CD4-positive, alpha-beta T cell treated with Interleukin-17A for 4 hours (primary cell): ENCODE measurements around the gene GRIA1.
"Not testable (repeated sequence)": the region's sequence is repeated elsewhere in the genome, so short reads cannot be mapped to it uniquely, and the experiment has no call there.

Source experiments
- DNase-seq: peaks from one replicate; pipeline ENCODE4 v3.0.0-alpha.2; 2020; ENCODE audit warnings: mixed read lengths

Gene GRIA1

DNA sequence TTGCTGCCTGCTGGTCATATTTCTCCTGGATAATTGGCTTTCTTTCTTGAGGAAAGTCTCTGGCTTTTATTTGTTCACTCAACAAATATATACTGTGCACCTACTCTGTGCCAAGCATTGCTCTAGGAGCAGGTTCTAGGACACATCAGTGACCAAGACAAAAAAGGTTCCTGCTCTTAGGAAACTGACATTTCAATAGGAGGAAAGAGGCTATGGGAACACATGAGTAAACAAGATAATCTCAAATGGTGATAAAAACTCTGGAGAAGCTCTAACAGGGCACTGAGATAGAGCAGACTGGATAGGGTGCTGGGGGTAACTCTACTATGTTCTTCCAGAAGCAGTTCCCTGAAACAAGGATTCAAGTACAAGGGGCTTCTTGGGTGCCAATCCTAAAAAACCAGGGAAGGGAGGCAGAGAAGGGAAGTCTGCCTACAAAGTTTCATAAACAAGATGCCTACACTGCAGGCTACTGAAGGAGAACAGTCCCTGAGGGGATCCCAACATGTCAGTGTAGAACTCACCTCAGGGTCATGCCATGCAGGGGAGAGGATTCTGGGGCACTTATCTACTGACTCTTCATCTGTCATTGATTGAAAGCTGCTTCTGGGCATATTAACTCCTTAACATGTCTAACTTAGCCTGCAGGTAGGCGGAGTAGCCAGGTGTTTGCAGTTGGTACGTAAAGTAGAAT is 181.3 kb downstream of the GRIA1 start:
- DNase-seq = no peak

DNA sequence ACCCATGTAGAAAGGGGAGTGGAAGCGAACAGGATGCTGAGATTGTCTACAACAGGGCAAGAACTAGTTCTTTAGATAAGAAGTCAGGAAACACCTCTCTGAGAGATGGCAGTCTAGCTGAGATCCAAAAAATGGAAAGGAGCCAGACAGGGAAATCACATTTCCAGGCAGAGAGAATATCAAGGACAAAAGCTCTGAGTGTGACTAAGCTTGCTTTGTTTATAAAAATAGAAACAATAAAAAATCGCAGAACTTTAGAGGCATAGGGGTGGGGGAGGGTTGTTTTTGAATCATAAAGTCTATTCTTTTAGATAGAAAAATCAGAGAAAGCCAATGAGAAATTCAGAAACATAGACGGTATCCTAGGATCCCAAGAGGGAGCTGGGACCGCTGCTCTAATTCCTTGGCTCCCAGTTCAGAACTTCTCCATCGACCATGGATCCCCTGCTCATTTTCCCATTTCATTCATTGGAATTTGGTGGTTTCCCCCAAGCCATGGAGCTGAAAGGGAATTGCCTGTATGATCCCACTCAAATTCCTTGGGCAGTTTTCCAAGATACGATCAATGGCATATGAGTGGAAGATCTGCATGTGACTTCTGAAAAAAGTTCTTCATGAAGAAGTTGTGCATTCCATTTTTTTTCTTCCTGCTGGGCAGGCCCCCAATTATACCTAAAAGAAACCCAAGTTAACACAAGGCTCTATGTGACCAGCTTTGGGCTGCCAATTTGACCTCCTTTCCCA is 182.0 kb downstream of the GRIA1 start:
- DNase-seq = no peak

DNA sequence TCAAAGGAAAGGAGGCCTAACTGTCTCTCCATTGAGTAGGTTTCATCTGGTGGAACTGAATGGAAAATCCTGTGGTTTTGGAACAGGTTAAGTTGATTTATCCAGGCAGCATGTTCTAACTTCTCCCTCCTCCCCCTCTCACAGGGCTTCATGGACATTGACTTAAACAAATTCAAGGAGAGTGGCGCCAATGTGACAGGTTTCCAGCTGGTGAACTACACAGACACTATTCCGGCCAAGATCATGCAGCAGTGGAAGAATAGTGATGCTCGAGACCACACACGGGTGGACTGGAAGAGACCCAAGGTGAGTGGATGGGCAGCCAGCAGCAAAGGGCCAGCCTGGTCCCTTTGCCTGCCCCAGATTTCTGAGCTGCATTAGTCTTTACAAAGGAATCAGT is 183.9 kb downstream of the GRIA1 start:
- no peak for DNase-seq

DNA sequence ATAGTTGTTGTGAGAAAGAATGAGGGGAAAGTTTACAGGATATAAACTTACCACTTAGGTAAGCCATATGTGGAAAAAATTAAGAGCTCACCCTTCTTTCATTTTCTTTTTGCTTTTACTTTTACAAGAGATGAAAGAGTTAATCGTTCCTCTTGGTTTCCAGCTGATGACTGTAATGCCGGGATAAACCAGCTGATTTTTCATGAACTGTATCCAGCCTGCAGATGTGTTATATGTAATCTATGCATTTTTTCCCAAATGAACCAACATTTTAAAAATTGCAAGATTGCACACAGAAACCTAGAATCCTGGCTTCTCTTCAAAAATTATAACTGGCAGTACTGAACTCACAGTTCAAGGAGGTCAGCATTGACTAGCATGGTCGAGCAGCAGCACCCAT is 185.9 kb downstream of the GRIA1 start:
- DNase-seq = no peak

DNA sequence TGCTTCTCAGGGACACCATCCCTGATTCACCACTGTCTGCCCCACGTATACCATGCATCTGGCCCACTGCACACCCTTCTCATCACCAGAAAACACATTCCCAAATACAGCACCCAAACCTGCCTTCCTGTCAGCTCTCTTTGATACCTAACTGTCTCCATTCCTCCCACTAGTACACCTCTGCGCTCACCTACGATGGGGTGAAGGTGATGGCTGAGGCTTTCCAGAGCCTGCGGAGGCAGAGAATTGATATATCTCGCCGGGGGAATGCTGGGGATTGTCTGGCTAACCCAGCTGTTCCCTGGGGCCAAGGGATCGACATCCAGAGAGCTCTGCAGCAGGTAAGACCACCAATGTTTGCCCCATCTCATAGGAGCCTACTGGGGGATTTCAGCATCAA is 186.4 kb downstream of the GRIA1 start:
- no peak for DNase-seq

DNA sequence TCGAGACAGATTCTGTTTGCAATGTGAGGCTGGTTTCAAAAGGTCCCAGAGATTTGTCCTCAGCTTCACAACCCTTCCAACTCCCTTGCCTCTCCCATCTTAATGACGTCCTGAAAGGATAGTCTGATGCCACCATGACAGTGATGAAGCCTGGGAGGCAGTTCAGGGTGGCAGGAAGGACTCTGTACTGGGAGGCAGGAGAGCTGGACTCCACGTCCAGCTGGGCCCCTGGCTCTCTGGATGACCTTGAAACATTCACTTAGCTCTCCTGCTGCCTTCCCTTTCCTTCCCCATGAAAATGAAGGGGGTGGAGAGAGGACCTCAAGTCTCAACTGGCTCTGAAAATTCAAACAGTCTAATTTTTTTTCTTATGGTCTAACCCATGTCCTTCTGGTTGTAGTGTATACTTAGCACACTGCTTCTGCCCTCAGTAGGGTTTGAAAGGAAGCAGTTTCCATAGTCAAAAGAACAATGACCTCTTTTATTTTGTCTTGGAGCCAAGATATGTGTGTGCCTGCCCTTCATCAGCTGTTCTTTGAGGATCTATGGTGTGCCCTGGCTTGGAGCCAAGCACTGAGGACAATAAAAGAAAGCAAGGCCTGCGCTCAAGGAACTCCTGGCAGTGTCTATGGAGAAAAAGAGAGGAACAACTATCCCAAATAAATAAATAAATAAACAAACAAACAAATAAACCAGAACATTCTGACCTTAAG is 188.3 kb downstream of the GRIA1 start:
- DNase-seq = no peak

DNA sequence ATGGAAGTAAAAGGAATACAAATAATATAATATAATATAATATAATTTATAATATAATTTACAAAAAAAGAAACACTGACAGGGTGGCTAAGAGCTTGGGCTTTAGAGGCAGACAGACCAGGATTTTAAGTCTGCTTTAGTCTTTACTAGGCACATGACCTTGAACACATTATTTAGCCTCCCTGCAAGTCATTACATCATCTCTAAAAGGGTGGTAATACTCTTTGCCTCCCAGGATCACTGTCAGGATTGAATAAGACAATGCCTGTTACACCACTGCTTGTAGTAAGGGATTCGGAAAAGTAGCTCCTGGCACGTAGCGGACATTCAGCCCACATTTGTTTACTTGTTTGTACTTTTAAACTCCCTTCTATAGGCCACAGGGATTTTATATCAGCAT is 199.8 kb downstream of the GRIA1 start:
- no peak for DNase-seq

DNA sequence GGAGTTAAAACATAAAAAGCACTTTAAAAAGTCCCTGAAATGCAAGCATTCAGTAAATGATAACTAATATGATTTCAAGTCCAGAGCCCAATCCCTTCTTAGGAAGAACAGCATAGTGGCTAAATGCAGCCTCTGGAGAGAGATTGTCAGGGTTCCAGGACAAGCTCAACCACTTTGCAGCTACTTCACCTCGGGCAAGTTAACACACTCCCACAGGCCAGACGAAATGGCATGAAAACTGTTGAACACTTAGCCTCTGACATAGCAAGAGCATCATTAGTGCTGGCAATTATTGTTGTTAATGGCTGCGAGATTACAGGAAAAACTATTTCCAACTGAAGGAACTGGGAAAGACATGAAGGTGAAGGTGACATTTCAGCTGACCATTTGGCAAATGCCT is 205.8 kb downstream of the GRIA1 start:
- no peak for DNase-seq

DNA sequence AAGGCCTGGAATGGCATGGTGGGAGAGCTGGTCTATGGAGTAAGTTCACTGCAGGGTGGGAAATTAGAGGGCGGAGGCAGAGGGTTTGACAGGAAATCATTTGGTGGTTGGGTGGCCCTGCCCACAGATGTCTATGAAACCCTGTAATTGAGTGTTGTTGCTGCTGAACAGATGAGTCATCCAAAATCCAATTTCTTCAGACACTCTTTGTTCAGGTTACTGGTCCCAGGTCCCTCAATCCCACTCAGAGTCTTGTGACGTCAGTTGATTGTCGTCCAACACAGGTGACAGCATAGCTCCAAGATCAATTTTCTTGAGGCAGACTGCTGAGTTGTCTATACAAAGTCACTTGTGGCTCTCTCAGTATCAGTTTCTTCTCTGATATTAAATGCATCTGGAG is 208.6 kb downstream of the GRIA1 start:
- DNase-seq = no peak

DNA sequence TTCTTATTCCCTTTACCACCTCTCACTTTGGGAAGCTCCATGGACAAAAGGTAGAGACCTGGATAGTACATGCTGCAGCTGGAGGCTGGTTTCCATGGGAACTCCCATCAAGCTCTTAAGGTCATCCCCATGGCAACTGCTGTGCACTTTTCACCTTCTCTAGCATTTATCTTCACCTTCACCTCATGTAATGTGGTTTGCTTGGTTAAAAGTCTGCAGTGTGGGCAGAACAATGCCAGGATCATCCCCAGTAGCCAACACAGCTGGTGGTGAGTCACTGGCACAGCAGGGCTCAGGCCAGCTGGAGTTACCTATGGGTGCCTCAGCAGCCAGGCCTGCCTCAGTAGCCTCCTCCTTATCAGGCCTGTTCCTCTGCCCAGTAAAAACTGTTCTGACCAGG is 210.5 kb downstream of the GRIA1 start:
- DNase-seq = no peak

DNA sequence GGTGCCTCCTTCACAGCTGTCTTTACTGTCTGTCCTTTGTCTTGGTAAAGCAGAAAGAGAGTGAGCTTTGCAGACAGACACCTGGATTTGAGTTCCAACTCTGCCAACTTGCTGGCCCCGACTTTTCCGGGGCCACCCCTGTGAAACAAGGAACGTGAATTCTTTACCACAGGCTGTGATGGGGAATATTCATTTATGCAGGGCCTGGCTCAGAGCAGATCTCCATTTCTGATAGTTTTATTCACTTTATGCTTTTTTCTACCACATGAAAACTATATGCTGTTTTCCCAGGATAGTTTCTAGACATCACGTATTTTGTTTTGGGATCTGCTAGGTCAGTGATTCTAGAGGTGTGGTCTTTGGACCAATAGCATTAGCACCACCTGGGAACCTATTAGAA is 211.8 kb downstream of the GRIA1 start:
- no peak for DNase-seq

DNA sequence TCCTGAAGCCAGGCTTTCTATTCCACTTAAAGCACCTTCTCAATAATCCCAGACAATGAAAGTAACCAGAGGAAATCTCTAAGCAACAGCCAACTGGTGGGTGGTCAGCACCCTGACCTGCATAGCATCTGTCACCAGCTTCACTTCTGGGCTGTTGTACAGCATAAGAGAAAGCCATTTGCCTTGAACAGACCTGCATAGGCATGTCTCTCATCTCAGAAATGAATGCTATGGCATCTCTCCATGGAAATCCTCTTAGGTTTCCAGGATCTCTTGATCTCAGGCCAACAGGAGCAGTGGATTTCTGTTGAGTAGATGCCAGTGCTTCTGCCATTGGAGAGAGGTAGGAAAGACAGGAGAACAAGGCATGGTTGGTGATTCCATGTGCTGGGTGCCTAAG is 213.6 kb downstream of the GRIA1 start:
- DNase-seq = no peak

DNA sequence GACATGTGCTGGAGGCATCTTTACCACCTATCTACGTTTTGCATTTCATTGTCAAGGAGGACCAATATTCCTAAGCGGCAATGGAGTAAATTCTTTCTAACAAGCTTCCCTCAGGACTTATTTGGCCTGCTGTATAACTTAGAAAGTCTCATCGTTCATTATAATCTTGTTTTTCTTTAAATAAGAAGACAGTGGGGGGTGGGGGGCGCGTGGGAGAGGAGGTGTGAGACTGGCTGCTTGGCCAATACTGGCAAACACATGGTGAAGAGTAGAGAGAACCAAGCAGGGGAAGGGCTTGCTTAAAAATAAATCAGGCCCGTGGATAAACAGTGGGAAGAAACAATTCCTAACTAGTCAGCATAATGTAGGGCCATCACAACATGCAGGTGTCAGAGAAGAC is 217.2 kb downstream of the GRIA1 start:
- no peak for DNase-seq

DNA sequence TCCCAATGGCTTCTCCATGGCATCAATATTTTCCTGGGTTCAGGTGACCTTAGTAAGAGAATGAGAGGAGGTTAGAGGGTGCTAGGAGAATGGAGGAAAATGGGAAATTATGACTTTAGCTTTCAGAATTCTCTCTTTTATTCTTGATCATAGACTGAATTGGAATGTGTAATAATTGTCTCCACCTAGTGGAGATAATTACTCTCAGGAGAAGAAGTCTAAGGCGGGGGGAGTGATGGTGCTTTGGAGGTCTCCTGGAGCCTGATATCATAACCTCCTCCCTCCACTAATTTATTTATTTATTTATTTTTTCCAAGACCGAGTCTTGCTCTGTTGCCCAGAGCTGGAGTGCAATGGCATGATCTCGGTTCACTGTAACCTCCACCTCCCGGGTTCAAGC is 221.3 kb downstream of the GRIA1 start:
- DNase-seq = no peak

DNA sequence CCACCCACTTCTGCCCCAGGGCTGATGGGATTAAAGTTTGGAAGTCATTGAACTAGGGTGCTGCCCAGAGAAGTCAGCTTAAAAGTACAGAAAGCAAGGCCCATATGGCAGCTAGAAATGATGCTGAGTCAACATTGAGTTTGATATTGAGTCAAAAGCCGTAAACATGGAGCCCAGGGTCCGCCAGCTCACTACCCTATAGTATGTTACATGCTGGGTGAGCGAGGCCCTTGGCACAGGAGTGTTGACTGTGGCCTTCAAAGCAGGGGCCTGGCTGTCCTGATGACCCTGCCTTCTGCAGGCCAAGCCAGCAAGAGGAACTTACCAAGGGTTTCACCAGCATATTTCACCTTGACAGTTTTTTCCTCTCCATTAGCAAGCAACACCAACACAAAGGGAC is 222.5 kb downstream of the GRIA1 start:
- no peak for DNase-seq

DNA sequence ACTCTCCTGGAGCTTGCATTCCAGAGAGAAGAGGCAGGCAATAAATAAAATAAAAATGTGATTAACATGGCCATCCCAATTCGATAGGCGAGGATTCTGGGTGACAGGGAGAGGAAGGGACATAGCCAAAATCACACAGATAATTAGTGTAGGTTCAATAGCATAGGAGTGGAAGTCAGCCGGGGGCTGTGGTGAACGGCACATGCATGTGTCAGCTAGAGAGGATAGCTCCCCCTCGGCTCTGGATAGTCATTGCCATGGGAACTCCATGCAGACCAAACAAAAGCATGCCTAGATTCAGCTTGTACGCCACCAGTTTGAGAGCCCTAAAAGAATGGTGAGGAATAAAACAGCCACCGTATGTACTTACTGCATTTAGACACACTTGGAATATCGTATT is 223.5 kb downstream of the GRIA1 start:
- DNase-seq = no peak

DNA sequence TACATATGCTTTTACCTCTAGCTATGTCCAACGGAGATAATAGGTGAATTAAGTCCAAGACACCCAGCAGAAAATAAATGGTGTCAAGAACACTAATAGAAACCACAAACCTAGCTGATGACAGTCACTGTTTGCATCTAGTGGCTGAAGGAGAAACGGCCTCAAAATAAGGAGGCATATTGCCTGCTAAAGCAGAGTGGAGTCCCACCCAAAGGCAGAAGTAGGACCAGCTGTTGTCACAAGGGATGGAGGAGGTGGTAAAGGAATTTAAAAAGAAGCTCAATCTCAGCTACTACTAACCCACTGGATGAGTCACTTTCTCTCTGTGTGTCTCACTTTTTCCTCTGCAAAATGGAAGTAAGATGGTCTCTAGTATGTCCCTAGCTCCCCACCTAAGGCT is 224.3 kb downstream of the GRIA1 start:
- DNase-seq = no peak

DNA sequence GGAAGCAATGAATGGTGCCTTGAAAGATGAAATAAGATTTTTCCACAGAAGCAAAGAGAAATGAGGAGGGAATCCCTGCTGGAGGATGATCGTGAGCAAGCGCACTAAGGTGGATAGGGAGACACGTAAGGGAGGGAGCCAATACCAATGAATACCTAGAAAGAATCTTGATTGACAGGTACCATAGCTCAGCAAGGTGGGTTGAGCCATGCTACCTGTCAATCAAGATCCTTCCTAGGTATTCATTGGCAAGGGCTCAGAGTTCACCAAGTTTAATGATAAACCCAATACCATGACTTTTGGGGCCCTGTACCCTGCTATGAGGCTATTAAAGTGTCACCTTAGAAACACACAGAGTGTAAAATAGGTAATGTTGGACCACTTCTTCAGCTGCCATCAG is 226.8 kb downstream of the GRIA1 start:
- DNase-seq = no peak

DNA sequence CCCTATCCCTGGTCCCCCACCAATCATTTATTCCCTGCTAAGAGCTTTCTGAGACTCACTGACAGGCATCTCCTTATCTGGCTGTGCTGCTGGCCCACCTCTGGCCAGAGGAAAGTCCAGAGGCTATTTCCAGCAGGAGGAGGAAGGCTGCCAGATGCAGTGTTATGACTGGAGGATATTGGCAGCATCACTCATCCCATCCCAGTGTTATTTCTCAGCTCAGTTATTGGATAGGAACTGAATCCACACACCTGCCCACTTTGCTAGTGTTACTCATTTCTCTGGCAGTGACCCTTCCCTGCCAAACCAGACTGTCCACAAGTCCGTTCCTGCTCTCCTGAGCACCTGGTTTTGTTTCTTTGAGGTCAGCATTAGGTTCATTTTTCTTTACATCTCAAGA is 228.2 kb downstream of the GRIA1 start:
- DNase-seq = no peak

DNA sequence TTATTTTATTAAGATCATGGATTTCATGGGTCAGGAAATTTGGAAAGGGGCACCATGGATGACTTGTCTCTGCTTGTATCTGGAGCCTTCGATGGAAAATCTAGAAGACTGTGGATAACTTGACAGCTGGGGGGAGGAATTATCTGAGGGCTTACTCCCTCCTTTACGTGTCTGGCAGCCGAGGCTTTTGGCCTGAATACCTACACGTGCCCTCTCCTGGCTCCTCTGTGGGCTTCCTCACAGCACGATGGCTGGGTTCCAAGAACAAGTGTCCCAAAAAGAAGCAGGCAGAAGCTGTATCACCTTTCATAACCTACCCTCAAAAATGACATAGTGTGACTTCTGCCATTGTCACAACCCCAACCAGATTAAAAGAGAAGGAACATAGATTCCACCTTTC is 228.9 kb downstream of the GRIA1 start:
- no peak for DNase-seq

DNA sequence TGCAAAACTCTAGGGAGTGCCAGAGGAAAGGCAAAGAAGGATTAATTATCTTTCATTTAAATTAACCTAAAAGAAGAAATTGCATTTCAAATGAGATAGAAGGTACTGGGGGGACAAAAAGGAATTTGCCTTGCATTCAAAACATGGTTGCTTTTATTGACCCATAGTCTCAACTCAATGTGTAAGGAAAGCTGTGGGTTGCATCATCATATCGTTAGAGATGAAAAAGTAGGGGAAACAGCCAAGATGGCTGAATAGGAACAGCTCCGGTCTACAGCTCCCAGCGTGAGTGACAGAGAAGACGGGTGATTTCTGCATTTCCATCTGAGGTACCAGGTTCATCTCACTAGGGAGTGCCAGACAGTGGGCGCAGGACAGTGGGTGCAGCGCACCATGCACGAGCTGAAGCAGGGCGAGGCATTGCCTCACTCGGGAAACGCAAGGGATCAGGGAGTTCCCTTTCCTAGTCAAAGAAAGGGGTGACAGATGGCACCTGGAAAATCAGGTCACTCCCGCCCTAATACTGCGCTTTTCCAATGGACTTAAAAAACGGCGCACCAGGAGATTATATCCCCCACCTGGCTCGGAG is 232.6 kb downstream of the GRIA1 start:
- DNase-seq = not testable (repeated sequence)

DNA sequence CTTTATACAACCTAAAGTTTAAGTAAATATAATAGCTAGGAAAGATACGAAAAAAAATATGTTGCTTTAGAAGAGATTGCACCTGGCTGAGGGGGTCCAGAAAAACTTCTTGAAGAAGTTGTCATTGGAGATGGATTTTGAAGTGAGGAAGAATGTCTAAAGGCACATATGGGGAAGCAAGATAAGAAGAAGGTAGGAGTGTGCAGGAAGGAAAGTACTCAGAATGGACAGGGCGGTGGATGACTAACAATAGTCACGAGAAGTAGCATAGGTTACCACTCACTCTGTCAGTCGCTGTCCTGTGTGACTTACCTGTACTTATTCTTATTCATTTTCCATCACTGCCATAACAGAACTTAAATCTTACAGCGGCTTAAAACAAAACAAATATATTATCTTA is 251.6 kb downstream of the GRIA1 start:
- DNase-seq = no peak

DNA sequence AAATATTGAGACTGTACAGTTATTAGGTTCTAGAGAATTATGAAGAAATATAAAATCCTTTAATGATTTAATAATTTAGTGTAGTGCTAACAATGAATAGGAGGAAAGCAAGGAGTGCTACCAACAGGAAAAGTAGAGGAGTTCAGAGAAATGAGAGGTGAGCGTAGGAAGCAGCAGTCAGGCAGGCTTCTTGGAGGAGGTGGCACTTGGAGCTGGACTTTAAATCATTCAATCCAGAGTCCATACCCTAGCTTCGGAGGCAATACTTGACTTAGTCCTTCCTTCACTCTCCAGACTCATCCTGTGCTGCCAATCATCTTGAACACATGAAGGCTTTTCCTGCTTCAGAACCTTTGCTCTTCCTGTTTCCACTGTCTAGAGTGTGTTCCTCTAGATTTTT is 254.3 kb downstream of the GRIA1 start:
- DNase-seq = no peak
